Middle frontal gyrus (tissue), 1 donor: ENCODE measurements around the gene CTSE.

Experiments used
- DNase-seq: peaks from one replicate; pipeline ENCODE4 v3.0.0-alpha.2; 2015; ENCODE audit warnings: low spot score; ENCODE audit errors: extremely low spot score

Gene CTSE

GRCh38 chr1:205992218-205992882 lies 31.3 kb downstream of the CTSE start:
- no peak for DNase-seq

- no peak for DNase-seq
These were observed 32.5 kb downstream of the CTSE start for GRCh38 chr1:205991237-205991636.

- DNase-seq: no peak
These were observed 33.5 kb downstream of the CTSE start for GRCh38 chr1:205990226-205990625.

GRCh38 chr1:205989786-205990185 lies 33.9 kb downstream of the CTSE start:
- DNase-seq: no peak

GRCh38 chr1:205988585-205988995 lies 35.1 kb downstream of the CTSE start:
- DNase-seq: no peak

GRCh38 chr1:205986861-205987260 lies 36.8 kb downstream of the CTSE start:
- DNase-seq: no peak

GRCh38 chr1:205986292-205986691 lies 37.4 kb downstream of the CTSE start:
- no peak for DNase-seq

GRCh38 chr1:205985330-205986005 lies 38.2 kb downstream of the CTSE start:
- no peak for DNase-seq

- DNase-seq: peak; percentile 46
These were observed 39.6 kb downstream of the CTSE start for GRCh38 chr1:205983925-205984725.

GRCh38 chr1:205981257-205981656 lies 42.4 kb downstream of the CTSE start:
- DNase-seq: no peak

GRCh38 chr1:205980237-205980870 lies 43.3 kb downstream of the CTSE start:
- no peak for DNase-seq

- DNase-seq: no peak
These were observed 44.4 kb downstream of the CTSE start for GRCh38 chr1:205979301-205979700.

- no peak for DNase-seq
These were observed 45.0 kb downstream of the CTSE start for GRCh38 chr1:205978676-205979075.

GRCh38 chr1:205977402-205978014 lies 46.2 kb downstream of the CTSE start:
- peak; percentile 73 for DNase-seq

GRCh38 chr1:205976708-205977401 lies 46.8 kb downstream of the CTSE start:
- DNase-seq: no peak

GRCh38 chr1:205976036-205976435 lies 47.7 kb downstream of the CTSE start:
- DNase-seq: no peak

- no peak for DNase-seq
These were observed 48.2 kb downstream of the CTSE start for GRCh38 chr1:205975387-205975998.

GRCh38 chr1:205974712-205975111 lies 49.0 kb downstream of the CTSE start:
- no peak for DNase-seq

- DNase-seq: no peak
These were observed 50.1 kb downstream of the CTSE start for GRCh38 chr1:205973377-205974232.
